Astrocyte (in vitro differentiated cells and primary cell): ENCODE data around the gene TRIM26. TPM values are rescaled to one million over a fixed set of nuclear protein-coding genes. Genes with fewer than 3 reads are reported as not detected.

Experiments
- DNase-seq: peaks from one replicate; pipeline ENCODE4 v3.0.0-alpha.2; 2010; ENCODE audit warnings: low read depth
- FAIRE-seq: peaks from 2 replicates; lab custom pipeline; 2011; peaks lifted over from hg19 to GRCh38; lab: Jason Lieb, UNC
- H2AFZ ChIP-seq: 2 replicates; pipeline ENCODE4 v1.6.0; 2012; ENCODE audit warnings: low read depth, low read length, inconsistent platforms
- H3K27ac ChIP-seq: 2 replicates; pipeline ENCODE4 v1.5.1; 2011; ENCODE audit warnings: low read depth, low read length, inconsistent platforms
- H3K27me3 ChIP-seq: 2 replicates; pipeline ENCODE4 v1.6.0; 2011; ENCODE audit warnings: low read length, inconsistent platforms; ENCODE audit not compliant: insufficient read depth
- H3K36me3 ChIP-seq: 2 replicates; pipeline ENCODE4 v1.5.1; 2011; ENCODE audit warnings: low read length, inconsistent platforms; ENCODE audit not compliant: insufficient read depth
- H3K4me1 ChIP-seq: 2 replicates; pipeline ENCODE4 v1.5.1; 2011; ENCODE audit warnings: low read length, inconsistent platforms; ENCODE audit not compliant: insufficient read depth
- H3K4me2 ChIP-seq: 2 replicates; pipeline ENCODE4 v1.6.0; 2012; ENCODE audit warnings: low read length, inconsistent platforms
- H3K4me3 ChIP-seq: 2 replicates; pipeline ENCODE4 v1.5.1; 2011; ENCODE audit warnings: low read depth, mild to moderate bottlenecking, low read length, inconsistent platforms; ENCODE audit not compliant: insufficient read depth
- H3K79me2 ChIP-seq: 2 replicates; pipeline ENCODE4 v1.6.0; 2012; ENCODE audit warnings: mild to moderate bottlenecking, low read length, inconsistent platforms; ENCODE audit not compliant: insufficient read depth
- H3K9ac ChIP-seq: 2 replicates; pipeline ENCODE4 v1.6.0; 2012; ENCODE audit warnings: mild to moderate bottlenecking, low read length, inconsistent platforms
- H3K9me3 ChIP-seq: 2 replicates; pipeline ENCODE4 v1.5.1; 2012; ENCODE audit warnings: low read depth, mild to moderate bottlenecking, low read length, inconsistent platforms; ENCODE audit not compliant: insufficient read depth
- H4K20me1 ChIP-seq: 2 replicates; pipeline ENCODE4 v1.6.0; 2012; ENCODE audit warnings: low read length, inconsistent platforms; ENCODE audit not compliant: insufficient read depth
- H3K27ac Mint-ChIP-seq: one replicate; pipeline ENCODE4 v1.8.0; 2021; ENCODE audit warnings: mild to moderate bottlenecking, mixed read lengths; ENCODE audit not compliant: unreplicated experiment
- H3K27me3 Mint-ChIP-seq: one replicate; pipeline ENCODE4 v1.8.0; 2021; ENCODE audit warnings: low read depth, mixed read lengths; ENCODE audit not compliant: unreplicated experiment
- H3K36me3 Mint-ChIP-seq: one replicate; pipeline ENCODE4 v1.8.0; 2021; ENCODE audit warnings: low read depth, mixed read lengths; ENCODE audit not compliant: unreplicated experiment
- H3K4me1 Mint-ChIP-seq: one replicate; pipeline ENCODE4 v1.8.0; 2021; ENCODE audit warnings: low read depth, mixed read lengths; ENCODE audit not compliant: unreplicated experiment
- H3K4me3 Mint-ChIP-seq: one replicate; pipeline ENCODE4 v1.8.0; 2021; ENCODE audit warnings: mild to moderate bottlenecking, moderate library complexity, mixed read lengths; ENCODE audit not compliant: unreplicated experiment
- H3K9me3 Mint-ChIP-seq: one replicate; pipeline ENCODE4 v1.8.0; 2021; ENCODE audit warnings: mild to moderate bottlenecking, mixed read lengths; ENCODE audit not compliant: unreplicated experiment
- EZH2 ChIP-seq: IDR thresholded peaks from 2 replicates; pipeline ENCODE4 v1.6.1; 2012; ENCODE audit warnings: mild to moderate bottlenecking, low read length, inconsistent platforms; ENCODE audit not compliant: insufficient read depth
- total RNA-seq: library from RNA; stranded (reverse); gene quantifications from 2 replicates; pipeline ENCODE4 v1.2.1, GENCODE V29; 2021
- TF ChIP-seq, protein P1 (sequence below): IDR thresholded peaks from 2 replicates; pipeline ENCODE4 v1.5.1; 2011; ENCODE audit warnings: low read depth, mild to moderate bottlenecking, inconsistent platforms, low read length, moderate library complexity; ENCODE audit not compliant: insufficient read depth

Gene TRIM26
- total RNA-seq, 1 donor from 2014 or later: 52.8 TPM

DNA sequence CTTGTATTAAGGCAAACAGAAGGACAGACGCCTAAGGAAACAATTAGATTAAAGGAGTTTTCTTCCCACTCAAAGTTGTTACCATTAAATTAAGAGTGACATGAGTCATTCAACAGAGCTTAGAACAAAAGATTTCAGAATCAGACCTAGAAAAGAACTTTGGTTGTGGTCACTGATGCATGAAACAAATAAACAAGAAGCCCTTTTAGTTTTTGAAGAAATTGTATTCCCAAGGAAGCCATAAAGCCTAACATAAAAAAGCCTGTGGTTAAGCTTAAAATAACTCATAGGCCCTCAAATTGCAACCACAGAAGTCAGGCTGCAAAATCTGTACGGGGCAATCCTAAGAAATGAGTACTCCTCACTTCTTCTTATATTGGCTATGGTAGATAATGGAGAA is 17.9 kb upstream of the TRIM26 start:
- Mint-ChIP-seq H3K36me3 (no peaks in the 10 kb centered on the region), H3K27ac (no peak overlapping the region)
- no peak for FAIRE-seq

DNA sequence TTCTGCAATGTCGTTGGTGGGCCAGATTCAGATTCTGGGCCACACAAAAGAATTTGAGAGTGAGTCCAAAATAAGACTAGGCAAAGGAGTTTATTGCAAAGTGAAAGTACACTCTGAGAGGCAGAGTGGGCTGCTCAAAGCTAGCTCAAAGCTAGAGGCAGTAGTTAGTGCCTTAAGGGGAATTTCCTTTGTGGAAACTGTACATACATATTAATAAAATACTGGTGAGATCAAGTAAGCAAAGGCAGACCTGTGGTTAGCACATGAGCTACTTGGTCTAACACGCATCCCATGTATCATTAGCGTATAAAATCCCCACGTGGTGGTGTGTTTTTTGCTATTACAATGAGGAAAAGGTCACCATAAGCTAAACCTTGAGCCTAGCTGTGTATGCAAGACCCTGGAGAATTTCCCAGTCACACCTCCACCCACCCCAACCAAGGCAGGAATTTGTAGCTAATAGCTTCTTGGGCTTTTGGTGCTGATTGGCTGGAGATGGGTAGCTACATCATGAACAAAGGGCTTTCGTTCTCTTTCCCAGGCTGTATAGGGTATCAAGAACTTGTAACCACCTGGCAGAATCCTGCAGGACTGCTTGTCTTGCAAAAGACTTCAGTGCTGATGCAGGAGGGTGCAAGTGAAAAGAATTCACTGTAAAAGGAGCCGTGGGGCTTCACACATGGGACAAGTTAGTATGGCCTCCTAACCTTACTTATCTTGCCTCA is 14.7 kb upstream of the TRIM26 start:
- peaks cover 4% of the 10 kb centered on the region for H3K9me3 ChIP-seq
- H3K9ac ChIP-seq: no peak overlapping the region
- H2AFZ ChIP-seq: no peak overlapping the region
- no peak overlapping the region for H3K27ac ChIP-seq
- H3K27me3 ChIP-seq: peaks cover 2% of the 10 kb centered on the region
- DNase-seq: no peak
- FAIRE-seq: no peak
- H3K4me1 Mint-ChIP-seq: peaks cover 5% of the 10 kb centered on the region
- no peak overlapping the region for H3K4me3 Mint-ChIP-seq
- H3K4me3 ChIP-seq: no peak overlapping the region
- H4K20me1 ChIP-seq: no peaks in the 10 kb centered on the region
- no peaks in the 10 kb centered on the region for H3K36me3 ChIP-seq
- H3K27me3 Mint-ChIP-seq: peaks cover 7% of the 10 kb centered on the region
- no peaks in the 10 kb centered on the region for H3K79me2 ChIP-seq
- no peak for TF ChIP-seq EZH2
- TF ChIP-seq, protein P1, sequence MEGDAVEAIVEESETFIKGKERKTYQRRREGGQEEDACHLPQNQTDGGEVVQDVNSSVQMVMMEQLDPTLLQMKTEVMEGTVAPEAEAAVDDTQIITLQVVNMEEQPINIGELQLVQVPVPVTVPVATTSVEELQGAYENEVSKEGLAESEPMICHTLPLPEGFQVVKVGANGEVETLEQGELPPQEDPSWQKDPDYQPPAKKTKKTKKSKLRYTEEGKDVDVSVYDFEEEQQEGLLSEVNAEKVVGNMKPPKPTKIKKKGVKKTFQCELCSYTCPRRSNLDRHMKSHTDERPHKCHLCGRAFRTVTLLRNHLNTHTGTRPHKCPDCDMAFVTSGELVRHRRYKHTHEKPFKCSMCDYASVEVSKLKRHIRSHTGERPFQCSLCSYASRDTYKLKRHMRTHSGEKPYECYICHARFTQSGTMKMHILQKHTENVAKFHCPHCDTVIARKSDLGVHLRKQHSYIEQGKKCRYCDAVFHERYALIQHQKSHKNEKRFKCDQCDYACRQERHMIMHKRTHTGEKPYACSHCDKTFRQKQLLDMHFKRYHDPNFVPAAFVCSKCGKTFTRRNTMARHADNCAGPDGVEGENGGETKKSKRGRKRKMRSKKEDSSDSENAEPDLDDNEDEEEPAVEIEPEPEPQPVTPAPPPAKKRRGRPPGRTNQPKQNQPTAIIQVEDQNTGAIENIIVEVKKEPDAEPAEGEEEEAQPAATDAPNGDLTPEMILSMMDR: no peak
- H3K36me3 Mint-ChIP-seq: peaks cover 6% of the 10 kb centered on the region
- H3K4me2 ChIP-seq: no peak overlapping the region
- H3K27ac Mint-ChIP-seq: no peak overlapping the region
- peaks cover 15% of the 10 kb centered on the region for H3K9me3 Mint-ChIP-seq
- no peaks in the 10 kb centered on the region for H3K4me1 ChIP-seq

More for the DNA sequence above, 17.9 kb upstream of the TRIM26 start:
- Mint-ChIP-seq H3K27me3 (peaks cover 11% of the 10 kb centered on the region), H3K9me3 (peaks cover 8% of the 10 kb centered on the region), H3K4me1 (peaks cover 5% of the 10 kb centered on the region), H3K4me3 (no peak overlapping the region)
- H3K79me2 ChIP-seq: no peaks in the 10 kb centered on the region
- H3K4me2 ChIP-seq: no peak overlapping the region
- H3K4me3 ChIP-seq: no peak overlapping the region
- H3K27ac ChIP-seq: no peak overlapping the region
- no peaks in the 10 kb centered on the region for H3K36me3 ChIP-seq
- H3K9ac ChIP-seq: no peak overlapping the region
- H3K27me3 ChIP-seq: peaks cover 15% of the 10 kb centered on the region
- no peaks in the 10 kb centered on the region for H4K20me1 ChIP-seq
- TF ChIP-seq, protein P1: no peak
- TF ChIP-seq EZH2: no peak
- no peaks in the 10 kb centered on the region for H3K4me1 ChIP-seq
- DNase-seq: no peak
- H2AFZ ChIP-seq: no peak overlapping the region
- no peaks in the 10 kb centered on the region for H3K9me3 ChIP-seq

DNA sequence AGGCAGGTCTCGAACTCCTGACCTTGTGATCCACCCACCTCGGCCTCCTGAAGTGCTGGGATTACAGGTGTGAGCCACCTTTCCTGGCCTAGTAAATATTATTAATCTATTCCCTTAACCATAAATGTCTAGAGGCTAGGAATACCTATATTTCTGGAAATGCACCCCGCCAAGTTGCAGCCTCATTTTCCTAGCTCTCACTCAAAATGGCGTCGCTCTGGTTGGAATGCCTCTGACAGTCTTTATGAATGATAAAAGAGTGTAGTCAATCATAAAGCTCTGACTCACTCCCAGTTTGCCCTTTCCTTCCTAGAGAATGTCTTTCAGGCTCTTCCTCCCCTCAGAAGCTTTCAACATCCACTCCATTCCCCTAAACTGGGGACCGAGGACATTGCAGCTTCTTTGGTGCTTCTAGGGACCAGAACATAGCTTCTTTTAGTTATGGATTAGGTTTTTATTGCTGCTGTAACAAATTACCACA is 14.1 kb upstream of the TRIM26 start:
- H3K4me3 ChIP-seq: no peak overlapping the region
- H3K27ac ChIP-seq: no peak overlapping the region
- H2AFZ ChIP-seq: no peak overlapping the region
- H3K9me3 ChIP-seq: peaks cover 4% of the 10 kb centered on the region
- H3K36me3 ChIP-seq: no peaks in the 10 kb centered on the region
- no peak for TF ChIP-seq EZH2
- TF ChIP-seq, protein P1: no peak
- no peaks in the 10 kb centered on the region for H4K20me1 ChIP-seq
- DNase-seq: no peak
- no peaks in the 10 kb centered on the region for H3K79me2 ChIP-seq
- Mint-ChIP-seq H3K9me3 (peaks cover 22% of the 10 kb centered on the region), H3K27me3 (peaks cover 7% of the 10 kb centered on the region), H3K4me1 (peaks cover 5% of the 10 kb centered on the region), H3K4me3 (peak overlapping the region; percentile 60), H3K36me3 (peaks cover 10% of the 10 kb centered on the region), H3K27ac (peak overlapping the region; percentile 18)
- H3K4me2 ChIP-seq: no peak overlapping the region
- no peak overlapping the region for H3K9ac ChIP-seq
- no peak for FAIRE-seq
- H3K4me1 ChIP-seq: no peaks in the 10 kb centered on the region
- H3K27me3 ChIP-seq: peaks cover 2% of the 10 kb centered on the region
